Breast epithelium (tissue), 3 donors: ENCODE measurements around the gene SLC9A5.

Source experiments
- POLR2AphosphoS5 ChIP-seq, 3 donors: sonication (generic); formaldehyde crosslinking; IDR thresholded peaks; one replicate each; pipeline ENCODE4 v1.6.1; 2017; ENCODE audit warnings: antibody characterized with exemption in 3 of 3
- TF ChIP-seq, protein P1 (sequence below), 3 donors: fragments of 450-650 bp; IDR thresholded peaks; one replicate each; pipeline ENCODE4 v1.5.1; 2016 to 2017; ENCODE audit warnings: antibody characterized with exemption in 3 of 3, mild to moderate bottlenecking in 3 of 3, moderate library complexity in 3 of 3

GRCh38 chr16:67304020-67304419 lies 55.2 kb downstream of the SLC9A5 start:
- TF ChIP-seq, protein P1, sequence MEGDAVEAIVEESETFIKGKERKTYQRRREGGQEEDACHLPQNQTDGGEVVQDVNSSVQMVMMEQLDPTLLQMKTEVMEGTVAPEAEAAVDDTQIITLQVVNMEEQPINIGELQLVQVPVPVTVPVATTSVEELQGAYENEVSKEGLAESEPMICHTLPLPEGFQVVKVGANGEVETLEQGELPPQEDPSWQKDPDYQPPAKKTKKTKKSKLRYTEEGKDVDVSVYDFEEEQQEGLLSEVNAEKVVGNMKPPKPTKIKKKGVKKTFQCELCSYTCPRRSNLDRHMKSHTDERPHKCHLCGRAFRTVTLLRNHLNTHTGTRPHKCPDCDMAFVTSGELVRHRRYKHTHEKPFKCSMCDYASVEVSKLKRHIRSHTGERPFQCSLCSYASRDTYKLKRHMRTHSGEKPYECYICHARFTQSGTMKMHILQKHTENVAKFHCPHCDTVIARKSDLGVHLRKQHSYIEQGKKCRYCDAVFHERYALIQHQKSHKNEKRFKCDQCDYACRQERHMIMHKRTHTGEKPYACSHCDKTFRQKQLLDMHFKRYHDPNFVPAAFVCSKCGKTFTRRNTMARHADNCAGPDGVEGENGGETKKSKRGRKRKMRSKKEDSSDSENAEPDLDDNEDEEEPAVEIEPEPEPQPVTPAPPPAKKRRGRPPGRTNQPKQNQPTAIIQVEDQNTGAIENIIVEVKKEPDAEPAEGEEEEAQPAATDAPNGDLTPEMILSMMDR (IDR thresholded peaks at IDR 0.05), result no peak
- no peak for TF ChIP-seq POLR2AphosphoS5 (IDR thresholded peaks at IDR 0.05)
